Breast epithelium (tissue), 4 donors: ENCODE measurements around the gene RTP3. TPM values are rescaled to one million over a fixed set of nuclear protein-coding genes. Genes with fewer than 3 reads are reported as not detected.

Experiments used
- DNase-seq, 2 donors: peaks; one replicate each; pipeline ENCODE4 v3.0.0-alpha.2; 2019; ENCODE audit warnings: low spot score in 2 of 2
- H3K27ac ChIP-seq, 2 donors: fragments of 200-600 bp; sonication (generic) in 1 of 2; one replicate each; pipeline ENCODE4 v1.5.1; 2016 to 2019; ENCODE audit warnings: mild to moderate bottlenecking in 1 of 2
- H3K27me3 ChIP-seq, 2 donors: fragments of 200-600 bp; sonication (generic) in 1 of 2; one replicate each; pipeline versions ENCODE4 v1.5.1 to v1.6.0; 2017 to 2019; ENCODE audit warnings: control low read depth in 1 of 2, mild to moderate bottlenecking in 1 of 2
- H3K36me3 ChIP-seq: fragments of 200-600 bp; one replicate; pipeline ENCODE4 v1.5.1; 2019
- H3K4me1 ChIP-seq, 2 donors: fragments of 200-600 bp; sonication (generic); one replicate each; pipeline ENCODE4 v1.5.1; 2016 to 2019; ENCODE audit warnings: control low read depth in 1 of 2
- H3K4me3 ChIP-seq, 3 donors: fragments of 200-600 bp; sonication (generic); 1 replicate in 2 of 3; 2 replicates in 1 of 3; pipeline ENCODE4 v1.5.1; 2016 to 2019; ENCODE audit warnings: mild to moderate bottlenecking in 3 of 3, moderate library complexity in 2 of 3
- H3K9me3 ChIP-seq, 2 donors: fragments of 200-600 bp; sonication (generic) in 1 of 2; one replicate each; pipeline ENCODE4 v1.5.1; 2016 to 2019; ENCODE audit warnings: control low read depth in 1 of 2
- CTCF ChIP-seq, 3 donors: fragments of 450-650 bp; IDR thresholded peaks; one replicate each; pipeline ENCODE4 v1.5.1; 2016 to 2017; ENCODE audit warnings: antibody characterized with exemption in 3 of 3, mild to moderate bottlenecking in 3 of 3, moderate library complexity in 3 of 3
- POLR2A ChIP-seq: fragments of 450-650 bp; IDR thresholded peaks from one replicate; pipeline ENCODE4 v1.6.1; 2016; ENCODE audit warnings: antibody characterized with exemption, mild to moderate bottlenecking, moderate library complexity
- POLR2AphosphoS5 ChIP-seq, 3 donors: sonication (generic); formaldehyde crosslinking; IDR thresholded peaks; one replicate each; pipeline ENCODE4 v1.6.1; 2017; ENCODE audit warnings: antibody characterized with exemption in 3 of 3
- intact Hi-C: fragments of 100-400 bp; cut with DNase I; formaldehyde crosslinking; loops from one replicate; pipeline ENCODE4 v1.15.1; 2023; ENCODE audit warnings: low total_unique reads
- total RNA-seq, 3 donors: library from RNA; depleted of rRNA; stranded (reverse); fragments of >200 nt; gene quantifications; one replicate each; pipeline ENCODE4 v1.1.0, GENCODE V29; 2016

RTP3 gene
- total RNA-seq, 3 donors from 2014 or later = not detected

- intact Hi-C loops = loop anchor here (10.0 kb wide), 1 partner anchor 130 kb away; no protein-coding TSS in a partner anchor
- no peaks in the 10 kb centered on the region for H3K9me3 ChIP-seq
- no peaks in the 10 kb centered on the region for H3K36me3 ChIP-seq
- no peaks in the 10 kb centered on the region for H3K4me1 ChIP-seq
- DNase-seq = no peak
- no peak overlapping the region for H3K4me3 ChIP-seq
- TF ChIP-seq CTCF (IDR thresholded peaks at IDR 0.05) = no peak
- TF ChIP-seq POLR2AphosphoS5 (IDR thresholded peaks at IDR 0.05) = no peak
- TF ChIP-seq POLR2A = no peak
- H3K27me3 ChIP-seq = no peaks in the 10 kb centered on the region
- no peak overlapping the region for H3K27ac ChIP-seq
Measured at GRCh38 chr3:46504789-46505188, 7.0 kb downstream of the RTP3 start.

GRCh38 chr3:46505953-46506352 is 8.2 kb downstream of the RTP3 start:
- no peaks in the 10 kb centered on the region for H3K27me3 ChIP-seq
- DNase-seq = no peak
- intact Hi-C loops = loop anchor here (10.0 kb wide), 1 partner anchor 129 kb away; no protein-coding TSS in a partner anchor
- H3K4me1 ChIP-seq = no peaks in the 10 kb centered on the region
- no peak overlapping the region for H3K4me3 ChIP-seq
- no peak overlapping the region for H3K27ac ChIP-seq
- TF ChIP-seq POLR2AphosphoS5 (IDR thresholded peaks at IDR 0.05) (no peak), CTCF (IDR thresholded peaks at IDR 0.05) (no peak), POLR2A (no peak)
- no peaks in the 10 kb centered on the region for H3K36me3 ChIP-seq
- no peaks in the 10 kb centered on the region for H3K9me3 ChIP-seq

- TF ChIP-seq POLR2AphosphoS5 (IDR thresholded peaks at IDR 0.05) (no peak), CTCF (IDR thresholded peaks at IDR 0.05) (no peak), POLR2A (no peak)
- Histone ChIP-seq H3K9me3 (no peaks in the 10 kb centered on the region), H3K36me3 (no peaks in the 10 kb centered on the region), H3K27ac (no peak overlapping the region), H3K27me3 (no peaks in the 10 kb centered on the region), H3K4me3 (no peak overlapping the region), H3K4me1 (no peaks in the 10 kb centered on the region)
- no peak for DNase-seq
- intact Hi-C loops = loop anchor here (10.0 kb wide), 1 partner anchor 128 kb away; no protein-coding TSS in a partner anchor
Measured at GRCh38 chr3:46506526-46506925, 8.8 kb downstream of the RTP3 start.

GRCh38 chr3:46508850-46509591 is 11.2 kb downstream of the RTP3 start:
- TF ChIP-seq CTCF (IDR thresholded peaks at IDR 0.05) = no peak
- no peak for TF ChIP-seq POLR2A
- no peak for TF ChIP-seq POLR2AphosphoS5 (IDR thresholded peaks at IDR 0.05)
- H3K27me3 ChIP-seq = no peaks in the 10 kb centered on the region
- intact Hi-C loops = loop anchor here (10.0 kb wide), 1 partner anchor 126 kb away; no protein-coding TSS in a partner anchor
- H3K4me3 ChIP-seq = no peak overlapping the region
- H3K27ac ChIP-seq = no peak overlapping the region
- no peaks in the 10 kb centered on the region for H3K4me1 ChIP-seq
- H3K9me3 ChIP-seq = no peaks in the 10 kb centered on the region
- no peak for DNase-seq
- no peaks in the 10 kb centered on the region for H3K36me3 ChIP-seq

- intact Hi-C loops = loop anchor here (10.0 kb wide), 1 partner anchor 125 kb away; no protein-coding TSS in a partner anchor
- Histone ChIP-seq H3K9me3 (no peaks in the 10 kb centered on the region), H3K4me3 (no peak overlapping the region), H3K27me3 (no peaks in the 10 kb centered on the region), H3K27ac (no peak overlapping the region), H3K36me3 (no peaks in the 10 kb centered on the region), H3K4me1 (no peaks in the 10 kb centered on the region)
- TF ChIP-seq CTCF (IDR thresholded peaks at IDR 0.05) (no peak), POLR2A (no peak)
- DNase-seq = no peak
Measured at GRCh38 chr3:46509661-46510187, 11.9 kb downstream of the RTP3 start.
